ENCODE results near the gene MYPN.
A peak's percentile ranks its signal among the peaks of the same experiment; 100 is the strongest.
"Not testable (repeated sequence)": the region's sequence is repeated elsewhere in the genome, so short reads cannot be mapped to it uniquely, and the experiment has no call there.

Gene MYPN

DNA sequence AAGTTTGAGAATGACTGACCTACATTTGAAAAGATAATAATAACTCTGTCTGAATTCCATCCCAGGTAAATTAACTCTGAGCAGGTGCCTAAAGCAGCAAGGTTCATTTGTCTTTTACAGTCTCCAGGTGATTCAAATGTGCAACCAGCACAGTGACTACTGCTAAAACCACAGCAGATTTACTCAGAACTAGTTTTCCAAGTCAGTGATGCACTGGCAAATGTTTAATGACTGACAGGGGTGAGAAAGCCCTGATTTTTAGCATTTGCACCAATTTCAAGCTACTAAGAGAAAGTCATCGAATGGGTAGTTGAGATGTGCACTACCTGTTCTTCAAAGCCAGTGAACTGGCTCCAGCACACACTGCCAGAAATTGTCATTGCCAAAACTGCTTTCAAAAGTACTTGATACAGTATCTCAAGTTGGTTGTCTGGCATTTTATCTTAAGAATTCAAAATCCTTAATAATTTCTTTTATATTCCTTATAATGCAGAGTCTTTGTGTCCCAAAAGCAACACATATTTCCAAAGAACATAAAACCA is 62.3 kb downstream of the MYPN start:
- no peak for DNase-seq (ENCODE audit: low spot score)

DNA sequence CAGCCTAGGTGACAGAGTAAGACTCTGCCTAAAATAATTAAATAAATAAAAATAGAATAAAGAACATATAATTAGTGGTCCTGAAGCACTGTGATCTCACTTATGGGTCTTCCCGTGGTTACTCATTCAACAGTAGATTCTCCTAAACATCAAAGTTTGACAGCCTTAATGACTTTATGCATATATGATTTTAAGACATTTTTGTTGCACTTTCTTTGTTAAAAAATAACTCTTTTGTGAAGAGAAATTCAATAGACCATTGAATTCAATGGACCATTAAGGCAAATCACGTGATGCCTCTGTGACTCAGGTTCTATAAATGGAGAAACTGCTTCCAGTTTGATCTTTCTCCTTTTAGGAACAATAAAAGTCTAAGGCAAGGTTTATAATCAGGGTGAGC is 63.0 kb downstream of the MYPN start:
- no peak for DNase-seq (ENCODE audit: low spot score)

DNA sequence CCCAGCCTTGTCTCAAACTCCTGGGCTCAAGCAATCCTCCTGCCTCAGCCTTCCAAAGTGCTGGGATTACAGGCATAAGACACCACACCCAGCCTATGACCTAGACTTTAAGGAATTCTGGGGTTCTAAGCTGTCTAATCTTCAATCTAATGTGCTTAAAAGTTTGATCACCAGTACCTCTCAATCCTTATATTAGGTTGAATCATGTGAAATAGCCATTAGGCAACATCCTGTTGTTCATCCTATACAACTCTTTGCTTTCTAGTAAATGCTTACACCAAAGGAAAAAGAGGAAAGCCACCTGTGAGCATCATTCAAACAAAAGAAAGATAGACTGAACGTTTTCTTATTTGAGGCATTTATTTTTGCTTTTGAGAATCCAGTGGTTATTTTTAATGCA is 66.7 kb downstream of the MYPN start:
- DNase-seq (ENCODE audit: low spot score): no peak

GRCh38 chr10:68176797-68177196 is 67.5 kb downstream of the MYPN start:
- no peak for DNase-seq (ENCODE audit: low spot score)

DNA sequence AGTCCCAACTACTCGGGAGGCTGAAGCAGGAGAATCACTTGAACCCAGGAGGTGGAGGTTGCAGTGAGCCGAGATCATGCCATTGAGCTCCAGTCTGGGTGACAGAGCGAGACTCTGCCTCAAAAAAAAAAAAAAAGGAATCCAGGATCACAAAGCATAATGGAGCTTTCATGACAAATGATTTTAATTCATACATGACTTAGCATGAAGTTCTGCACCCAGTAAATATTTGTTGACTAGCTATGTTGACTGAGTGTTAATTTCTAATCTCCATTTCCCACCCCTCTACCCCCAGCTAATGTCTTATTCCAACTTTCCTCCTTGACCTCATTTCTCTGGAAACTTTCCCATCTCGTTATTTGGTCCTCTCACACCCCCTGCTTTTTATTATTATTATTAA is 69.3 kb downstream of the MYPN start:
- DNase-seq (ENCODE audit: low spot score): no peak

DNA sequence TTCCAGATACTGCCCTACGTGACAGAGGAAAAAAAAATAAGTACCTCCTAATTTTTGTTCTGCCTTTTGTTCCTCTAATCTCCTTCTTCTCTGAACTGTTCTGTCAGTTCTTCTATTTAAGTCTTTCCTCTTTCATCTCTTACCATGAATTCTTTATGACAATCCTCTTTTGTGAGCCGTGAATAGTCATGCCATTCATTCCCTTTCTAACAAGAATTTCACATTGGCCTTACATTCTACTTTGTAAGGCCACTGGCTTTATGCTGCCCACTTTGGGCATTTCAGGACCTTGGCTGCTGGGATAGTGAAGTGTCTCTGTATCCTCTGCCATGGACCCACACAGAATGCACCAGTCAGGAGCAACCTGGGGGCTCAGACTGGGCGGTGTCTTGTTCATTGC is 69.7 kb downstream of the MYPN start:
- peak; percentile 38 for DNase-seq (ENCODE audit: low spot score)

DNA sequence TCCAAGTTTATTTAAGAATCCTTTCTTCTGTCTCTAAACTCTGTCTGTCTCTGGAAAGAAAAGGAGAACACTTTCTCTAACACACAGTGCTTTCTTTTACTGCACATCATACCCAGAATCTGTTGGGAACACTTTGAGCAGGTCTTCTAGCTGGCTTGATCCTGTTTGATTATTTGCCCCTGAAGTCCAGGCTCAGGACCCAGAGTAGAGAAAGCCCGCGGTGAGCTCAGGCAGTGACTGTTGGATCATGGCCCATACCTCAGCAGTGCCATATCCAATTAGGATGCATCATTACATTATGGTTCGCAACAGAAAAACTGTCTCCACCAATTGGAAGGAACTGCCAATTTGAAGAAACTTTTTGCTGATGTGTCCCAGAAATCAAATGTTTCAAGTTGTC is 71.2 kb downstream of the MYPN start:
- DNase-seq (ENCODE audit: low spot score): no peak

DNA sequence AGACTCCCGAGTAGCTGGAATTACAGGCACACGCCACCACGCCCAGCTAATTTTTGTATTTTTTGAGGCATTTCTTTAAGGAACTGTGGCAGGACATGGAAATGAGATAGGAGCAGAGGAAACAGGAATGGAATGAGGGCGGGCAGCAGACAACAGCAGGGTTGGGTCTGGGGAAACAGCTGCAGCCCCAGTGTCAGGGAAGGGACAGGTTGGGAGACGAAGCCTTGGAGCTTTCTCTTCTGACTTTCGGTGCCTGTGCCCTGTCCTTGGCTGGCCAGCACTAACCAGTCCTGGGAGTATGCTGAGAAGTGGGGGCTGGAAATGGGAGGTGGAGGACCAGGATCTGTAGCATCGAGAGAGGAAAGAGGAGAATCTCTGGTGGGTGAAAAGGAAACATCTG is 75.3 kb downstream of the MYPN start:
- DNase-seq (ENCODE audit: low spot score): no peak

GRCh38 chr10:68185085-68185484 is 75.8 kb downstream of the MYPN start:
- no peak for DNase-seq (ENCODE audit: low spot score)

DNA sequence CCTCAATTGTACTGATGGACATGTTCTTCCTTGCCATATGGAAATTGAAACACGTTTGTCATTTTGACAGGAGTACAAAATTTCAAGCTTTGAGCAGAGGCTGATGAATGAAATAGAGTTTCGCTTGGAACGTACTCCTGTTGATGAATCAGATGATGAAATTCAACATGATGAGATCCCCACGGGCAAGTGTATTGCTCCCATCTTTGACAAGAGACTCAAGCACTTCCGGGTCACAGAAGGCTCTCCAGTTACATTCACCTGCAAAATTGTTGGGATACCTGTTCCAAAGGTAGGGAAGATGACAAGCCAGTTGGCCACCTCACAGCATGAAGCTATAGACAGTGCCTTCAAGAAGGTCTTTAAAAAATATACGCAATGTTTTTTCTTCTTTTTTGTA is 79.5 kb downstream of the MYPN start:
- DNase-seq (ENCODE audit: low spot score): no peak

DNA sequence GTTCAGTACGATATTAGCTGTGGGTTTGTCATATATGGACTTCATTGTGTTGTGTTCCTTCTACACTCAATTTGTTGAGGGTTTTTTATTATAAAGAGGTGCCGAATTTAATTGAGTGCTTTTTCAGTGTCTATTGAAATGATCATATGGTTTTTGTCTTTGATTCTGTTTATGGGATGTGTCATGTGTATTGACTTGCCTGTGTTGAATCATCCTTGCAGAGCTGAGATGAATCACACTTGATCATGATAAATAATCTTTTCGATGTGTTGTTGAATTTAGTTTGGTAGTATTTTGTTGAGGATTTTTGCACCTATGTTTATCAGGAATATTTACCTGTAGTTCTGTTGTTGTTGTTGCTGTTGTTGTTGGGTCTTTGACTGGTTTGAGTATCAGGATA is 82.8 kb downstream of the MYPN start:
- DNase-seq (ENCODE audit: low spot score): no peak

DNA sequence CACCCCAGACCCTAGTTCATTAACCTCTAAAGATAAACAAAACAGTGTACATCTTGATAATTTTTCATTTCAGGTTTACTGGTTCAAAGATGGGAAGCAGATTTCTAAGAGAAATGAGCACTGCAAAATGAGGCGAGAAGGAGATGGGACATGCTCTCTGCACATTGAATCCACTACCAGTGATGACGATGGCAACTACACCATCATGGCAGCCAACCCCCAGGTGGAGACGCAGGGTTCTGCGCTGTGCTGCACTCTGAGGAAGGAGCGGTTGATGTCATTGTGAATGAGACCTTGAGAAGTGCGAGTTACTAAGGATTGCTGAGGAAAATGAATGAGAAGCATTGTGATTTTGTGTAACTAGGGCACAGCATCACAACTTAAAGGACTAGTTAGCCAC is 85.0 kb downstream of the MYPN start:
- no peak for DNase-seq (ENCODE audit: low spot score)

- DNase-seq (ENCODE audit: low spot score): not testable (repeated sequence)
Observed at GRCh38 chr10:68195776-68196175, 86.5 kb downstream of the MYPN start.

- DNase-seq (ENCODE audit: low spot score): no peak
Observed at GRCh38 chr10:68196701-68197100, 87.4 kb downstream of the MYPN start.

GRCh38 chr10:68202960-68203353 is 93.7 kb downstream of the MYPN start:
- no peak for DNase-seq (ENCODE audit: low spot score)

DNA sequence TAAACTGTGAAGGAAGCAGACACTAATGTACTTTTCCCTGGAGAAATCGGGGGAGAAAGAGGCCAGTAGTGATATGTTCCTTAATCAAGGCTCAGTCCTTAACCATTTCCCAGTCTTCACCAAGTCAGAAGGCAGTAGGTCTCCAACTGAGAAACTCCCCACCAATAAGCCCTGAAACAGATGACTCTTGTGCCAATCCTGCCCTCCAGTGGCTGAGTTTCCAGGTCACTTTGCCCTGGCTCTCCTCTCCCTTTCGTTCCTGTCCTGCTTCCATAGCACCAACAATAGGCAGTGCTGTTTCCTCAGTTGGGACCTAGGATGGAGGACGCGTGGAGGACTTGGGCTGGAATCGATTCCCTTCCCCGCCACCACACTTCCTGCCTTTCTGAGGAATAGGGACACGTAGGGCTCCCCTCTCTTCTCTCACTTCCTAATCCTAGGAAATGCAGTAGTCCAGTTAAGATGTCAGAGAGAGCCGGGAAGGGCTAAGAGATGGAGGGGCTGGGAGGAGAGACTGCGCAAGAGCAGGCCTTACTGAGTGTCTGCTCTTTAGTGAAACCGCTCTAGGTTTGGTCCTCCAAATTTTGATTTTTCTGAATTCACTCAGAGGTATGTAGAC is 99.2 kb downstream of the MYPN start:
- peak; percentile 87 for DNase-seq (ENCODE audit: low spot score)

- DNase-seq (ENCODE audit: low spot score): no peak
Observed at GRCh38 chr10:68211669-68212068, 102.4 kb downstream of the MYPN start.

DNA sequence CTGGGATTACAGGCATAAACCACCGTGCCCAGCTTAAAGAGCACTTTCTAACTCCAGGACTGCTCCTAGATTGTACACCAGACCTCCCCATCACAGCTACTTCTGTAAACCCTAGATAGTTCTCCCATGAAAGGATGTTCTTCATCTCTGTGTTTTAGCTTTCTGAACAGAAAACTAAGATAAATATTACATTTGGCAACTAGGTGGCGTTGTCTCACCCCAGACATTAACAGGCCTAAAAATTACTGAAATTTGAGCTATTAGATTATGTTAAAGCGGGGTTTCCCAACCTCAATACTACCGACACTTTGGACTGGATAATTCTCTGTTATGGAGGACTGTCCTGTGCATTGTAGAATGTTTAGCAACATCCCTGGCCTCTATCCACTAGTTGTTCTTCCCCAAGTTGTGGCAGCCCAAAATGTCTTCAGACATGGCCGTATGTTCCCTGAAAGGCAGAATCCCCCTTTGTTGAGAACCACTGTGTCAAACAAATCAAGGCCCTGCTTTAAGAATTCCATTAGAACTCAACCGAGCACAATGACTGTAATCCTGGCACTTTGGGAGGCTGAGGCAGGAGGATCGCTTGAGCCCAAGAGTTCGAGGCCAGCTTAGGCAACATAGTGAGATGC is 103.5 kb downstream of the MYPN start:
- DNase-seq (ENCODE audit: low spot score): peak; percentile 51

DNA sequence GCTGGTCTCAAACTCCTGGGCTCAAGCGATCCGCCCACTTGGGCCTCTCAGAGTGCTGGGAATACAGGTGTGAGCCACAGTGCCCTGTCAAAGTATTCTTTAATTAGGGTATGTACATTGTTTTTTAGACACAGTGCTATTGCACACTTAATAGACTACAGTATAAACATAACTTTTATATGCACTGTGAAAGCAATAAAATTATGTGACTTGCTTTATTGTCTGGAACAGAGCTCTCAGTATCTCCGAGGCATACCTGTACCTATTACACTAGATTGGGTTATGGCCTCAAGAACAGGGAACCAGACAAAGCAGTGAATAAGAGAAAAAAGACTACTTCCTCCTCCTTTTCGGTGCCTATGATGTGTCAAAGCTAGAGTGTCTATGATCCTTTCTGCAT is 109.5 kb downstream of the MYPN start:
- DNase-seq (ENCODE audit: low spot score): no peak

- no peak for DNase-seq (ENCODE audit: low spot score)
Observed at GRCh38 chr10:68221196-68221595, 111.9 kb downstream of the MYPN start.

GRCh38 chr10:68222391-68222790 is 113.1 kb downstream of the MYPN start:
- no peak for DNase-seq (ENCODE audit: low spot score)

DNA sequence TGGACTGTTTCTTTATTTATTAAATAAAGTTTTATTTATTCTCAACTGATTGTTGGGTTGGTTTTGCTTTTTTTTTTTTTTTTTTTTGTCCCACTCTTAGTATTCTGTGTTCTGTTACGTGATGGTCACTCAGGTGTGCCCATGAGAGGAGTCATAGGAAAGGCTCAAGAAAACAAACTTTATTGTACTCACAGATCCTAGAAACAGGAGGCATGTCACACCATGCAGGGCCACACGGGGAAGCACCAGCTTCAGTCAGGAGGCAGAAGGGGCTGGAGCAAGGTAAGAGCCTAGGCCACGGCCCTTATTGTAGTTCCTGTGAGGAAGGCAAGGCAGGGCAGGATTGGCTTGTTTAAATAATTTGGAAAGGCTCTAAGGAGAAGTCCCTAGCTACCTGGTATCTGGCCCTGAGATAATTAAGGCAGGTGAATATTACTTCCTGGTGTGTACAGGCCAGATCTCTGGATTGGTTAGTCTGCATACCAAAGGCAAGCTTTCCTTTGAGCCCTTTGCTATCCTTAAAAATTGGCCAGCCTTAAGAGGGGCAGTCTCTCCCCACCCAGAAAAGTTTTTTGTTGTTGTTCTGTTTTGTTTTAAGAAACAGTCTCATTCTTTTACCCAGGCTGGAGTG is 114.4 kb downstream of the MYPN start:
- no peak for DNase-seq (ENCODE audit: low spot score)

DNA sequence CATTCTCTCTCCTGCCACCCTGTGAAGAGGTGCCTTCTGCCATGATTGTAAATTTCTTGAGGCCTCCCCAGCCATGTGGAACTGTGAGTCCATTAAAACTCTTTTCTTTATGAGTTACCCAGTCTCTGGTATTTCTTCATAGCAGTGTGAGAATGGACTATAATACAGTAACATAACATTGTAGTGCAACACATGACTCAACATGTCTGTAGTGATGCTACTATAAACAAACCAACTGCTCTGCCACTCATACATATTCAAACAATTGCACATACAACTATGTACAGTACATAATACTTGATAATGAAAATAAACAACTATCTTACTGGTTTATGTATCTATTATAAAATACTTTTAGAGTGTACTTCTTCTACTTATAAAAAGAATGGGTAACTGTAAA is 115.5 kb downstream of the MYPN start:
- no peak for DNase-seq (ENCODE audit: low spot score)

DNA sequence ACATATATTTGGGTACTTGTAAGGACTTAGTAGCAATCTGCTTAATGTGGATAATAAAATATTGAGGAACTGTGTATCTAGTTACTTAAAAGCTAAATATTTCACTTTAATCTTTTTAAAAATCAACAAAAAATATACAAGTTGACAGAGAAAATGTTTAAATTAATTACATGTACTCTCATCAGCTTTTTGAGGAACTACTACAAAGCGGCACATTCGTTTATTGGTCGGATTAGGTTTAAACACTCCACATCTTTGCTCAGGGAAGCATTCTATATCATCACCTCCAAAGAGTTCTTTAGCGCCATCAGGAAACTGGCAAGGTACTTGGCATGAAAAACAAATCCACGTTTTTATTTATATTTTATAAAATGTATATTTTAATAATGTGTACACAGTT is 121.0 kb downstream of the MYPN start:
- no peak for DNase-seq (ENCODE audit: low spot score)
